ENCODE results near the gene ILKAP. TPM values are rescaled to one million over a fixed set of nuclear protein-coding genes. Genes with fewer than 3 reads are reported as not detected.

The ILKAP gene
- total RNA-seq, 1 experiment from 2014 or later: 41.5 TPM

- Histone ChIP-seq H3K4me1 (ENCODE audit: insufficient read depth, low read length) (no peaks in the 10 kb centered on the region), H3K4ac (ENCODE audit: low read depth, low read length) (no peak overlapping the region), H3K23ac (ENCODE audit: insufficient read length, low read depth, low read length) (no peak overlapping the region), H3K18ac (ENCODE audit: insufficient read length, low read depth, low read length) (no peak overlapping the region), H3T11ph (ENCODE audit: low read length) (no peak overlapping the region), H4K5ac (ENCODE audit: insufficient read length, low read depth, low read length) (no peak overlapping the region), H3K79me2 (ENCODE audit: insufficient read depth, low read length) (no peaks in the 10 kb centered on the region), H3K56ac (ENCODE audit: insufficient read length, low read depth, low read length) (no peak overlapping the region), H3K23me2 (ENCODE audit: insufficient read length, low read depth, low read length, poor library complexity, severe bottlenecking) (no peaks in the 10 kb centered on the region), H3K27ac (ENCODE audit: insufficient read length, low read depth, low read length) (no peak overlapping the region), H3K9ac (ENCODE audit: extremely low read depth, insufficient read length, low read length) (no peak overlapping the region), H2BK120ac (ENCODE audit: low read depth, low read length, poor library complexity, severe bottlenecking) (no peak overlapping the region), H2BK20ac (ENCODE audit: low read depth, low read length, poor library complexity, severe bottlenecking) (no peak overlapping the region), H3K27me3 (ENCODE audit: insufficient read depth, low read length) (no peaks in the 10 kb centered on the region), H3K14ac (ENCODE audit: insufficient read depth, low read length) (no peak overlapping the region), H4K91ac (ENCODE audit: insufficient read length, low read depth, low read length) (no peak overlapping the region), H4K8ac (replicated peaks; ENCODE audit: insufficient read length, low read depth, low read length) (no peak overlapping the region), H3K4me2 (ENCODE audit: insufficient read depth, insufficient read length, low read length) (no peak overlapping the region), H4K20me1 (ENCODE audit: control insufficient read depth, insufficient read depth, insufficient read length) (no peaks in the 10 kb centered on the region), H2BK12ac (ENCODE audit: insufficient read length, low read depth, low read length) (no peak overlapping the region), H3K79me1 (ENCODE audit: insufficient read depth, low read depth, low read length, poor library complexity, severe bottlenecking) (no peaks in the 10 kb centered on the region), H2BK5ac (ENCODE audit: insufficient read length, low read length) (no peak overlapping the region), H2AFZ (ENCODE audit: low read length) (no peak overlapping the region), H3K9me3 (ENCODE audit: control insufficient read depth, low read depth, low read length) (no peaks in the 10 kb centered on the region), H2AK5ac (ENCODE audit: insufficient read length, low read length) (no peak overlapping the region), H2BK15ac (ENCODE audit: low read depth, low read length) (no peak overlapping the region)
- DNase-seq: no peak
- H3K36me3 Mint-ChIP-seq (ENCODE audit: insufficient read depth in 1 of 3, low read depth in 3 of 3): peaks cover 16 to 51% (median 35%) of the 10 kb centered on the region in 3 experiments; a peak in 6 of 7 replicates
- no peaks in the 10 kb centered on the region for H3K9me3 Mint-ChIP-seq
- H3K27ac Mint-ChIP-seq: no peak overlapping the region; a peak in 1 of 7 replicates
- H3K27me3 Mint-ChIP-seq (ENCODE audit: low read depth): peaks cover 5% of the 10 kb centered on the region; the same call in 1 of the 2 replicates
- H3K4me3 Mint-ChIP-seq: no peak overlapping the region
- TF ChIP-seq CTCF (conservative IDR thresholded peaks at IDR 0.05): no peak
- no CpG with 5 or more reads among the region's 21 CpGs for WGBS (ENCODE audit: extremely low coverage, insufficient read length, low lambda C conversion rate)
- no peaks in the 10 kb centered on the region for H3K4me1 Mint-ChIP-seq
Observed at GRCh38 chr2:238170386-238171071, 33.0 kb downstream of the ILKAP start.

Data from H9 (cell line).